ENCODE results near the gene APOM.

APOM gene

DNA sequence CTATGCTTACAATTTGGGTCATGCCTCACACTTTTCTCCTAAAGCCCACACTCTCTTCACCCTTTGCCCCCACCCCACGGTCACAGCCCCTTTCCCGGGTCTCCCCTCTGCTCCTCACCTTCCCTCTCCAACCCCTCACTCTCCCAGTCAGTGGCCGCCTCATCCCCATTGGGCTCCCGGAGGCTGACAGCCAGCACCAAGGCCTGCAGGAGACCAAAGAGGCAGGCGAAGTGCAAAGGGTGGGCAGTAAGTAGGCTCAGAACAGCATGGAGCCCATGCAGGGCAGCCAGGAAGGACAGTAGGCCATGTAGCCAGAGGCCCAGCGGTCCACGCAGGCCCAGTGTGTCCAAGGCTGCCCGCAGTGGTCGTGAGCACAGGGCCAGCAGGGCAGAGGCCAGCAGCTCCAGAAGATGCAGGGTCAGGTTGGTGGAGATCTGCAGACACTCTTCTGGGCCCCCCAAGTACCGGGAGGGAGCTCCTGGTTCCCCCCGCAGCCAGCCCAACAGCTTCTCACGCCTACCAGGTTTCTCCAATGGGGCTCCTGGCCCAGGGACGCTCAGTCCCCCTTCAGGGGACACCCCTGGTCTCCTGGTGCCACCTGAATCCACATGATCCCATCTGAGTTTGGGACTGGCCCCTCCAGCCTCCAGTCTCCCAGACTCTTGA is 3.4 kb downstream of the APOM start:
- no peak for DNase-seq

GRCh38 chr6:31659649-31660380 is 4.1 kb downstream of the APOM start:
- peak; percentile 31 to 39 for DNase-seq

DNA sequence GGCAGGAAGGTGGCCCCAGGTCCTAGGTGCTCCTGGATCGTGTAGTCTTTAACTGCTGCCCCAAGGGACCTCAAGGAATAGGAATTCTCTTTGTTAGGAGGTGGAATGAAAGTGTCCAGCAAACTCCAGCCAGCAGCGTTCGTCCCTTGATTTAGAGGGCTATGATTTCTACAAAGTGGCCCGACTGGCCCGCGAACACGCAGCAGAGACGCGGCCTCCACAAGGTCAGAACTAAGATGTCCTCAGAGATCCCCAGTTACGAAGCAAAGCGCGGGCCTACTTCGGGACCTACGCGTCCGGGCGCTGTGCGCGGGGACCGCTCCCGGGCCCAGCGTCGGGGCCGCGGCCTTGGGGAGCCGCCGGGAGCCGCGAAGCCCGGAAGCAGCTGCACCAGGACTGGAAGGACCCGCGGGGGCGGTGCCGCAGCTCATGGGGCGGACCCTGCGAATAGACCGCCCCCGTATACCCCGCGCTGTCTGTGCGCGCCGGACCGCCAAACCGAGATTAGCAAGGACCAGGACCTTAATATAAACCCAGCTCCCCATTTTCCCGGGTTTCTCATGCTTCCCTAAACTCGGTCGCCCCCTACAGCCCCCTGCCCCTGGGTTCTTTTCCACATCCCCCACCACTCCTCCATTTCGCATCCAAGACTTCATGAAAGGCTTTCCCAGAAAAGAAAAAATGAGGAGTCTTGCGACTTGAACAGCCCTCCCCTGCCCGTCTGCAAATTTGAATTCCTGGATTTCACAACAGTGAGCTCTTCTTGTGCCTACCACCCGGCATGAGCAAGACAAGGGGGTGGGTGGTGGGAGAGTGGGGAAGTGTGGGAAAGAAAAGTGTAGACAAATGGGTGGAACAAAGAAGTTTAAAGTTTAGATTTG is 4.9 kb downstream of the APOM start, which contains the start of gene C6orf47:
C6orf47 (minus strand) TSS at position 398 of the 881 bp plus-strand sequence. CDS start 831 bp downstream, outside the sequence.
- peak; percentile 76 to 78 for DNase-seq

DNA sequence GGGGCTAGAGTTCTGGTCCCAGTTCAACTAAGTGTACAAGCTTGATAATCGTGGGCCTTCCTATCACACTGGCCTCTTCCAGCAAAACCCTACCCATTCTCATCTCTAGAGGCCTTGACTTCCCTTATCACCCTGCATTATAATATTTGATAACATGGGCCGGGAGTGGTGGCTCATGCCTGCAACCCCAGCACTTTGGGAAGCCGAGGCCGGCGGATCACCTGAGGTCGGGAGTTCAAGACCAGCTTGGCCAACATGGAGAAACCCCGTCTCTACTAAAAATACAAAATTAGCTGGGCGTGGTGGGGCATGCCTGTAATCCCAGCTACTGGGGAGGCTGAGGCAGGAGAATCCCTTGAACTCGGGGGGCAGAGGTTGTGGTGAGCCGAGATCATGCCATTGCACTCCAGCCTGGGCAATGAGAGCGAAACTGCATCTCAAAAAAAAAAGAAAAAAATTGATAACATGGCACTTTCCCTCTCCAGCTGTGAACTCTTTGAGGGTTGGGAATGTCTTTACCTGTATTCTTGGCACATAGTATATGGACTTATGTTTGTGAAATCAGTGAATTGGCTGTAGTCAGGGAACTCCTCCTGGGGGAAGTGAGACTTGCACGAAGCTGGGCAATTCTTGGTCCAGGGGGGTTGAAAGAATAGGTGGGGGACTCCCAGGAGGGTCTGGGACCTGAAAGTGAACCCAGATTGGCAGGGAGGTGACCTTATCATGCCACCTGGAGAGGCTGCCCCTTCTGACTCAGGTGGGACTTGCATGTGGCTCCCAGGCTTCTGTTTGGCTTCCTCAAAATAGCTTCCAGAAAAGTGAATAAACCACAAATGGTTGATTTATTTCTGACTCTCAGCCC is 5.8 kb downstream of the APOM start:
- DNase-seq = no peak

DNA sequence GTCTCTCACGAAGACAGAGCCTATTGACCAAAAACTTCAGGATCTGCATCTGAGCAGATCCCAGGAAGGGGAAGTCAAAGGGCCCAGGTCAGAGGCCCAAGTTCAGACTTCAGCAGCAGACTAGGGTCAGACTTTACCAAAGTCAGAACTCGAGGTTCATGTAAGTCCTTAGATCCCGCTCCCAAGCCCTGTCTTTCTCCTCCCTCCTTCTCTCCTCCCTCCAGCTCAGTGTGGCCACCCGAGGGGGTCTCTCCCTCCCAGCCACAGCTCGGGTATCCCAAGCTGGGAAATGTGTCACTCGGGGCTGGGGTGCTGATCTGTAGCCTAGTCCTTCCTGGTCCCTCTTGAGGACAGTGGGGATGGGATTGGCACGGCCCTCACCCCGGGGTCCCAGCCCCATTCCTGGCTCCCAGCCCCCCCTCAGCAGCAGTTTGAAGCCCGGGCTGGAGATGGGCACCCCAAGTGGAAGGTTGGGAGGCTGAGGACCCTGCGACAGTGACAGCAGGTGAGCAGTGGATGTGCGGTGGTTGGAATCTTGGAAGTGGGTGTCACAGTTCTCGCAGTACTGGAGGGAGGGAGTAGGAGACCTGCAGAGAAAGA is 6.5 kb downstream of the APOM start:
- no peak for DNase-seq

DNA sequence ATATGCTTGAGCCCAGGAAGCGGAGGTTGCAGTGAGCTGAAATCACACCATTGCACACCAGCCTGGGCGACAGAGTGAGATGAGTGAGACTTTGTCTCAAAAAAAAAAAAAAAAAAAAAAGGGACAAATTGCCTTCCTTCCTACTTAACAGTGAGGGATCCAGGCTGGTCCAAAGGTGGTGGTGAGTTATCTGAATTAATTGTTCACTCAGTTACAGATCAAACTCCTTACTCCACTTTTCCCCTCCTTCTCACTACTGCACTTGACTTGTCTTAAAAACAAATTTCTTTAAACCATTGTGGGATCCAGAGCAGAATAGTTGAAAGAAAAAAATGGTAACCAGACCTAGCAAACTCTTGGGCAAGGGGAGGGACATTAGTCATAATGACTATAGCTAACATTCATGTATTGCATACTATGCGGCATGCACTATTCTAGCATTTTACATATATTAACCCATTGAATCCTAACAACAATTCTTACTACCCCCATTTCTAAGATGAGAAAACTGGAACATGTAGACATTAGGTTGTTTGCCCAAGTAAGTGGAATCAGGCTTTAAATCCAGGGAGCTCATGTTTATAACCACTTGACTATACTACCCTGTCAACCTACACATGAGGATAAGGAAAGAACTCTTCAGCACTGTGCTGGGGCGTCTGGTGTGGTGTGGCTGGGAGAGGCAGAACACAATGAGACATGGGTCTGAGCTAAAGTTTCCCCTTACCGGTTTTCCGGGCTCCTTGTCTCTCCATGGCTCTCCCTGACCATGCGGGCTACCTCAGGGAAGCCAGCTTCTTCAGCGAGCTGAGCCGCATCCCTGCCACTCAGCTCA is 7.6 kb downstream of the APOM start:
- DNase-seq = no peak

GRCh38 chr6:31663961-31664789 is 8.5 kb downstream of the APOM start:
- DNase-seq = peak in 1 of 2 donors; percentile 11

DNA sequence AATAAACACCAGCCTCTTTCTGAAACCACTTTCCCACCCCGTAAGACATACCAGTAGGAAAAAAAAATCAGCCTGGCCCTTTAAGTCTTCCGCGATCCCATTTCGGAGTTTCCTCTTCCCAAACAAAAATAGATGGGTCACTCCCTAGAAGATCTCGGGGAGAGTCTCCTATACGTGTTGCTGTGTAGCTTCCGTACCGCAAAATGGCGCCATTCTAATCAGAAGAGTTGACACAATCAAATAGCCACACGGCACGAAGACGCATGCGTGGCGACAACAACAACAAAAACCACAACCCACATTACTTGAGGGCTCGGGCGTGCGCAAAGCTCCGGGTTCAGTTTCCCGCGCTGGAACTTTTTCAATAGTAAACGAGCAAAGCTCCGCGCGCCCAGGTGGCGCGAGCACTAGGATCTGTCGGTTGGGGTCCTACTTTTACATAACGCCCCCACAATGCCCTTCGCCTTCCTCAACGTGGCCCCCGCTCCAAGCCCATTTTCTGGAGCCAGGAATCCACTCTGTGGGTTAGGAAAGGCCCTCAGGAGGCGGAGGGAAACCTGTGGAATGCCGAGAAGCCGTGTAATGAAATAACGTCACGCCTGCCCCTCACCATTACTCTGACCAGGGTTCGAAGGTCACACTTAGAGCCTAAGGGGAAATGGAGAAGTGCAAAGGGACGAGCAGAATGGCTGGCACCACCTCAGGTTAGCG is 9.3 kb downstream of the APOM start, which contains the start of gene GPANK1:
GPANK1 (minus strand) TSS at position 208 of the 711 bp plus-strand sequence. CDS start 519 bp downstream, outside the sequence.
- peak; percentile 93 for DNase-seq

- DNase-seq = peak; percentile 98
These were observed 10.0 kb downstream of the APOM start, which contains the start of gene CSNK2B for GRCh38 chr6:31665501-31666336. Gene CSNK2B (plus strand): TSS chr6:31666080. CDS start chr6:31666832, 752 bp downstream.

GRCh38 chr6:31666337-31666965 is 10.8 kb downstream of the APOM start:
- DNase-seq = no peak

- DNase-seq = no peak
These were observed 14.0 kb downstream of the APOM start, which contains the start of gene LY6G5B for GRCh38 chr6:31669676-31670075. Gene LY6G5B (plus strand): TSS chr6:31669976. CDS start chr6:31670951, 975 bp downstream.

- no peak for DNase-seq
These were observed 20.7 kb downstream of the APOM start for GRCh38 chr6:31676322-31676903.

- no peak for DNase-seq
These were observed 21.2 kb downstream of the APOM start for GRCh38 chr6:31676904-31677303.

DNA sequence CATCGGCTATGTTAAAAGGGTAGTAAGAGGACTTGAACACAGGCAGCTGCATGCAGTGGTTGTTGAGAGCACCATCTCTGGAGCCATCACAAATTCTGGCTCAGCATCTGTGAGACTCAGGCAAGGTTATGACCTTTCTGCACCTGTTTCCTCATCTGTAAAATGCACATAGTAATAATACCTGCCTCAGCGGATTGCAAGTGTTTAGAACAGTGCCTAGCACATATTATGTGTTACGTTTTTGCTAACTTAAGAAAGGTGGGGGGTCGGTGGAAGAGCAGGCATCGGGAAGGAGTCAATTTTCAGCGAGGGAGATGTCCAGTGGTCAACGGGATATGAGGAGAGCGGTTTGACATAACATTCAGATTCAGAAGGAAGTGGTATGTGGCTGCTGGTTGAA is 22.3 kb downstream of the APOM start:
- no peak for DNase-seq

DNA sequence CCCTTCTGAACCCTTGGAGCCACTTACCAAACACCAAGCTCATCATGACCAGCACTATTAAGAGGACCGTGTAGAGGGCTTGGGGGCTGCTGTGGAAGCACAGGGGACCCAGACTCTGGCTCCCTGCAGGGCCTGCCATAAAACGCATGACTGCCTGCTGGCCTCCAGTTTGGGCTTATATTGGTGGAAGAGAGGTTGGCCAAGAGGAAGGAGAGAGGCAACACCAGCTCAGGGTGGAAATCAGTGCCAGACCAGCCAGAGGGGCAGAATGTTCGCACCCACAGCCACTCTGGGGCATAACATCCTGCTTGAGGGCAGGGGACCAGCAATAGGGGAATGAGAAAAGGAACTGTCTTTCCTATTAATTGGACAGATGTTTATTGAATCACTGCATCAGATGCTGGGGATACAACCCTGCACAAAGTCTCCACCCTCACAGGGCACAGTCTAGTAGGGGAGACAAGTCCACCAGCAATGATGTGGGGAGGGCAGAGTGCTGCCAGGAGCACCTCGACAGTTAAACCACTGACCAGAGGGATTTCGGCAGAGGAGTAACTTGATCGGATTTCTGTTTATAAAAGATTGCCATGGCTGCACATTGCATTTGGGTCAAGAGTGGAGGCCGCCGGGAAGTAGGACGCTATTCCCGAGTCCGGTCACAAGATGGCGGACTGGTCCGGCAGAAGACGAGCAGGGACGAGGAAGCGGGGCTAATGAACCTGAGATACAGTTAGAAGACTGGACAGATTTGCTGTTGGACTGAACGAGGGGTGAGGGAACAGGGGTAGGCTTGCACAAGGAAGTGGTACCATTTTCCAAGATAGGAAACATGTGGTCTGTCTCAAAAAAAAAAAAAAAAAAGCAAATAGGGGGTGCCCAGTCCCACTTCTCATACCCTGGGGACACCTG is 24.8 kb downstream of the APOM start, which contains the start of gene LY6G5C:
LY6G5C (minus strand) TSS at position 842 of the 909 bp plus-strand sequence; CDS start at position 148, 694 bp downstream.
- peak; percentile 76 to 80 for DNase-seq
